Stimulated activated CD4-positive, alpha-beta T cell treated with anti-CD3 and anti-CD28 coated beads, TNF-alpha, amount 100 ng/mL, for 4 hours (primary cell): ENCODE data around the gene CNTNAP5.

Source experiments
- DNase-seq, 3 experiments: peaks; one replicate each; pipeline ENCODE4 v3.0.0-alpha.2; 2020; ENCODE audit warnings: low read depth in 3 of 3

CNTNAP5 gene

GRCh38 chr2:124610141-124610540 is 585.1 kb downstream of the CNTNAP5 start:
- no peak for DNase-seq

GRCh38 chr2:124610866-124611265 is 585.8 kb downstream of the CNTNAP5 start:
- DNase-seq: no peak

- DNase-seq: no peak
Measured at GRCh38 chr2:124623560-124623959, 598.5 kb downstream of the CNTNAP5 start.

GRCh38 chr2:124625561-124625960 is 600.5 kb downstream of the CNTNAP5 start:
- no peak for DNase-seq

GRCh38 chr2:124626993-124627392 is 601.9 kb downstream of the CNTNAP5 start:
- DNase-seq: no peak

GRCh38 chr2:124633812-124634211 is 608.7 kb downstream of the CNTNAP5 start:
- no peak for DNase-seq

GRCh38 chr2:124639524-124639923 is 614.4 kb downstream of the CNTNAP5 start:
- DNase-seq: no peak

GRCh38 chr2:124640221-124640750 is 615.2 kb downstream of the CNTNAP5 start:
- DNase-seq: no peak

GRCh38 chr2:124646166-124646815 is 621.2 kb downstream of the CNTNAP5 start:
- DNase-seq: no peak

GRCh38 chr2:124647245-124647644 is 622.2 kb downstream of the CNTNAP5 start:
- DNase-seq: no peak

GRCh38 chr2:124647663-124648062 is 622.6 kb downstream of the CNTNAP5 start:
- no peak for DNase-seq

- no peak for DNase-seq
Measured at GRCh38 chr2:124649001-124649400, 623.9 kb downstream of the CNTNAP5 start.

GRCh38 chr2:124652099-124652498 is 627.0 kb downstream of the CNTNAP5 start:
- no peak for DNase-seq

- no peak for DNase-seq
Measured at GRCh38 chr2:124658373-124658772, 633.3 kb downstream of the CNTNAP5 start.

GRCh38 chr2:124661558-124661957 is 636.5 kb downstream of the CNTNAP5 start:
- DNase-seq: no peak

GRCh38 chr2:124662946-124663644 is 638.0 kb downstream of the CNTNAP5 start:
- DNase-seq: no peak

- DNase-seq: no peak
Measured at GRCh38 chr2:124663645-124663997, 638.5 kb downstream of the CNTNAP5 start.

- no peak for DNase-seq
Measured at GRCh38 chr2:124664363-124664762, 639.3 kb downstream of the CNTNAP5 start.

- no peak for DNase-seq
Measured at GRCh38 chr2:124666976-124667375, 641.9 kb downstream of the CNTNAP5 start.

- no peak for DNase-seq
Measured at GRCh38 chr2:124668161-124668560, 643.1 kb downstream of the CNTNAP5 start.

GRCh38 chr2:124670187-124670586 is 645.1 kb downstream of the CNTNAP5 start:
- DNase-seq: no peak

GRCh38 chr2:124678043-124678442 is 653.0 kb downstream of the CNTNAP5 start:
- DNase-seq: no peak
